Measurements from ENCODE around the gene TRIM46. TPM values are rescaled to one million over a fixed set of nuclear protein-coding genes. Genes with fewer than 3 reads are reported as not detected.
A peak's percentile ranks its signal among the peaks of the same experiment; 100 is the strongest.

TRIM46 gene
- total and polyA plus RNA-seq, 9 of the 15 experiments (the other 6 are each of a cell fraction or from before 2014, with no cell fraction given), result 0.05 to 0.60 (median 0.16) TPM; not detected in 3

- TF ChIP-seq ZNF324 (CRISPR knock-in tag; IDR thresholded peaks at IDR 0.05), result no peak
- TF ChIP-seq ILK (tag; IDR thresholded peaks at IDR 0.05; ENCODE audit: borderline replicate concordance, low read depth), result no peak
- peak; percentile 85 for TF ChIP-seq CBFA2T3 (IDR thresholded peaks at IDR 0.05)
- TF ChIP-seq JUN (IDR thresholded peaks at IDR 0.05; ENCODE audit: borderline replicate concordance, low read depth, low read length), result peak; percentile 27; the same call in 1 of the 2 replicates
- TF ChIP-seq JUN (CRISPR knock-in tag; IDR thresholded peaks at IDR 0.05; ENCODE audit: borderline replicate concordance), result no peak
- TF ChIP-seq HMGXB4 (CRISPR knock-in tag; IDR thresholded peaks at IDR 0.05), result no peak
- no peak for TF ChIP-seq ZNF232 (CRISPR knock-in tag; IDR thresholded peaks at IDR 0.05)
- TF ChIP-seq ZNF639 (CRISPR knock-in tag; conservative IDR thresholded peaks at IDR 0.05 in 1 of 2, IDR thresholded peaks at IDR 0.05 in 1 of 2), result peak in 1 of 2 experiments; percentile 47; a peak in 1 of 4 replicates
- TF ChIP-seq MTA2 (IDR thresholded peaks at IDR 0.05; ENCODE audit: low read depth), result peak; percentile 39; the same call in 1 of the 2 replicates
- TF ChIP-seq ATF7 (IDR thresholded peaks at IDR 0.05), result 0 out of 2 replicates have a peak, but pooled peaks have one; percentile 13
- TF ChIP-seq CBX8 (IDR thresholded peaks at IDR 0.05; ENCODE audit: borderline replicate concordance, extremely low read depth, low read depth, low read length, poor library complexity, severe bottlenecking), result no peak
- TF ChIP-seq TEAD2 (tag; IDR thresholded peaks at IDR 0.05), result no peak
- TF ChIP-seq TAF1 (IDR thresholded peaks at IDR 0.05; ENCODE audit: control insufficient read depth, extremely low read depth, insufficient read depth, low read length, severe bottlenecking), result peak; percentile 12
- peak; percentile 28 to 49; a peak in 2 of 4 replicates for TF ChIP-seq KDM1A (IDR thresholded peaks at IDR 0.05)
- no peak for TF ChIP-seq SNIP1 (IDR thresholded peaks at IDR 0.05; ENCODE audit: low read depth)
- 0 out of 2 replicates have a peak, but pooled peaks have one; percentile 28 for TF ChIP-seq ZFX (CRISPR knock-in tag; IDR thresholded peaks at IDR 0.05)
- TF ChIP-seq NFIC (IDR thresholded peaks at IDR 0.05), result peak; percentile 47; the same call in 1 of the 2 replicates
- peak; percentile 5 for TF ChIP-seq PRDM10 (IDR thresholded peaks at IDR 0.05; ENCODE audit: partially characterized antibody)
- peak; percentile 69 for TF ChIP-seq TAL1 (IDR thresholded peaks at IDR 0.05)
- no peak for TF ChIP-seq KLF1 (tag; IDR thresholded peaks at IDR 0.05)
- no peak for TF ChIP-seq NR3C1 (CRISPR knock-in tag; IDR thresholded peaks at IDR 0.05)
Measured at GRCh38 chr1:155137154-155137949, 36.3 kb upstream of the TRIM46 start (continued).
